Lung (tissue), 12 donors: Measurements from ENCODE around the gene FRMD8. TPM values are rescaled to one million over a fixed set of nuclear protein-coding genes. Genes with fewer than 3 reads are reported as not detected.

Source experiments
- ATAC-seq: fragments of 200-7000 bp; cut with Tn5 transposase; one replicate; pipeline ENCODE4 v1.9.1; 2020; ENCODE audit warnings: moderate number of reproducible peaks; ENCODE audit not compliant: insufficient read depth, low FRiP score
- DNase-seq, 3 donors: peaks; one replicate each; pipeline ENCODE4 v3.0.0-alpha.2; 2013 to 2017
- H3K27ac ChIP-seq, 2 donors: one replicate each; pipeline ENCODE4 v1.5.1; 2013; ENCODE audit warnings: mild to moderate bottlenecking in 2 of 2, moderate library complexity in 2 of 2, control low read depth in 1 of 2, inconsistent platforms in 1 of 2, low read depth in 1 of 2, low read length in 1 of 2
- H3K27me3 ChIP-seq, 3 donors: one replicate each; pipeline ENCODE4 v1.5.1; 2013; ENCODE audit warnings: low read length in 2 of 3; ENCODE audit not compliant: control insufficient read depth in 3 of 3, insufficient read depth in 3 of 3
- H3K36me3 ChIP-seq, 4 donors: one replicate each; pipeline ENCODE4 v1.5.1; 2013; ENCODE audit warnings: low read length in 4 of 4, mild to moderate bottlenecking in 1 of 4, moderate library complexity in 1 of 4; ENCODE audit not compliant: control insufficient read depth in 4 of 4, insufficient read depth in 4 of 4
- H3K4me1 ChIP-seq, 5 donors: one replicate each; pipeline ENCODE4 v1.5.1; 2013; ENCODE audit warnings: low read length in 5 of 5, mild to moderate bottlenecking in 2 of 5, moderate library complexity in 1 of 5; ENCODE audit not compliant: control insufficient read depth in 5 of 5, insufficient read depth in 5 of 5
- H3K4me3 ChIP-seq: one replicate; pipeline ENCODE4 v1.5.1; 2013; ENCODE audit warnings: mild to moderate bottlenecking, control low read depth, moderate library complexity
- H3K9ac ChIP-seq, 2 donors: one replicate each; pipeline ENCODE4 v1.5.1; 2013; ENCODE audit warnings: low read length in 2 of 2, control low read depth in 1 of 2; ENCODE audit not compliant: insufficient read depth in 1 of 2
- H3K9me3 ChIP-seq, 4 donors: one replicate each; pipeline ENCODE4 v1.5.1; 2013; ENCODE audit warnings: low read length in 3 of 4, mild to moderate bottlenecking in 1 of 4, moderate library complexity in 1 of 4; ENCODE audit not compliant: control insufficient read depth in 4 of 4, insufficient read depth in 3 of 4
- CTCF ChIP-seq: IDR thresholded peaks from 2 replicates; pipeline ENCODE4 v1.5.1; 2012; ENCODE audit warnings: mild to moderate bottlenecking; ENCODE audit errors: control extremely low read depth, extremely low read depth
- WGBS, 2 donors: extraction: QIAGEN DNeasy Blood & Tissue Kit; methylation state at CpG; one replicate each; pipeline ENCODE4 v1.1.7; 2013; 5-methylcytosine and 5-hydroxymethylcytosine counted together
- polyA plus RNA-seq, 2 donors: library from polyadenylated mRNA; stranded (reverse); fragments of 200-250 nt; gene quantifications; one replicate each; pipeline ENCODE4 v1.2.1, GENCODE V29; 2013
- total RNA-seq, 2 donors: library from RNA; depleted of rRNA in 1 of 2; stranded (reverse); fragments of >200 nt in 1 of 2; gene quantifications; one replicate each; pipeline ENCODE4 v1.2.1, GENCODE V29; 2014 to 2021
- donor health status: control.
- donor health status: control.
- donor health status: Bipolar disorder and iron deficiency.
- donor health status: healthy.
- donor health status: DM: yes; HTN: yes; CAD: no.

The FRMD8 gene
- total and polyA plus RNA-seq, 4 donors, result 15.8 to 39.9 (median 22.1) TPM

- Histone ChIP-seq H3K9me3 (peaks cover 0 to 3% (median 0%) of the 10 kb centered on the region in 4 donors), H3K9ac (no peak overlapping the region), H3K4me3 (no peak overlapping the region), H3K4me1 (peaks cover 0 to 11% (median 0%) of the 10 kb centered on the region in 5 donors), H3K27me3 (no peaks in the 10 kb centered on the region), H3K36me3 (peaks cover 9 to 29% (median 15%) of the 10 kb centered on the region in 4 donors), H3K27ac (peak overlapping the region; percentile 4 to 30)
- no peak for TF ChIP-seq CTCF
- 87 to 90% methylated on average over 5 of the region's 5 CpGs for WGBS, 2 donors
- no peak for DNase-seq
- ATAC-seq, result no peak
Measured at GRCh38 chr11:65436412-65437032, 50.1 kb downstream of the FRMD8 start.

GRCh38 chr11:65437436-65438227, 51.2 kb downstream of the FRMD8 start:
- no peaks in the 10 kb centered on the region for H3K27me3 ChIP-seq
- H3K27ac ChIP-seq, result peak overlapping the region in 1 of 2 donors; percentile 54
- peaks cover 9 to 36% (median 15%) of the 10 kb centered on the region in 4 donors for H3K36me3 ChIP-seq
- WGBS, 2 donors, result 82 to 90% methylated on average over 14 of the region's 14 CpGs
- no peak overlapping the region for H3K9ac ChIP-seq
- H3K4me3 ChIP-seq, result no peak overlapping the region
- ATAC-seq (no peak), DNase-seq (no peak)
- H3K4me1 ChIP-seq, result peaks cover 0 to 14% (median 0%) of the 10 kb centered on the region in 5 donors
- H3K9me3 ChIP-seq, result peaks cover 0 to 3% (median 0%) of the 10 kb centered on the region in 4 donors
- TF ChIP-seq CTCF, result no peak

- H3K27ac ChIP-seq, result peak overlapping the region in 1 of 2 donors; percentile 54
- TF ChIP-seq CTCF, result no peak
- DNase-seq, result no peak
Measured at GRCh38 chr11:65438257-65439151, 52.1 kb downstream of the FRMD8 start.

More at GRCh38 chr11:65438257-65439151, 52.1 kb downstream of the FRMD8 start:
- H3K9me3 ChIP-seq, result peaks cover 0 to 3% (median 0%) of the 10 kb centered on the region in 4 donors
- no peaks in the 10 kb centered on the region for H3K27me3 ChIP-seq
- WGBS, 2 donors, result 79 to 82% methylated on average over 9 of the region's 9 CpGs
- no peak for ATAC-seq
- peaks cover 9 to 40% (median 15%) of the 10 kb centered on the region in 4 donors for H3K36me3 ChIP-seq
- H3K4me1 ChIP-seq, result peaks cover 0 to 14% (median 0%) of the 10 kb centered on the region in 5 donors
- no peak overlapping the region for H3K4me3 ChIP-seq
- H3K9ac ChIP-seq, result no peak overlapping the region
